A673 (cell line): ENCODE measurements around the gene SSC4D.
"Not testable (repeated sequence)": the region's sequence is repeated elsewhere in the genome, so short reads cannot be mapped to it uniquely, and the experiment has no call there.

Experiments used
- EZH2 ChIP-seq: fragments of 200-600 bp; sonication (generic); IDR thresholded peaks from 2 replicates; pipeline ENCODE4 v1.6.1; 2017; ENCODE audit warnings: borderline replicate concordance, low read depth, mild to moderate bottlenecking, mixed read lengths, antibody characterized with exemption, low read length; ENCODE audit not compliant: poor library complexity, severe bottlenecking
- TF ChIP-seq, protein P1 (sequence below): fragments of 300-800, 200-600 bp; sonication (generic); conservative IDR thresholded peaks from 2 replicates; pipeline ENCODE4 v1.5.1; 2017; ENCODE audit warnings: low read depth, mild to moderate bottlenecking, antibody characterized with exemption, low read length, moderate library complexity, mixed read lengths

DNA sequence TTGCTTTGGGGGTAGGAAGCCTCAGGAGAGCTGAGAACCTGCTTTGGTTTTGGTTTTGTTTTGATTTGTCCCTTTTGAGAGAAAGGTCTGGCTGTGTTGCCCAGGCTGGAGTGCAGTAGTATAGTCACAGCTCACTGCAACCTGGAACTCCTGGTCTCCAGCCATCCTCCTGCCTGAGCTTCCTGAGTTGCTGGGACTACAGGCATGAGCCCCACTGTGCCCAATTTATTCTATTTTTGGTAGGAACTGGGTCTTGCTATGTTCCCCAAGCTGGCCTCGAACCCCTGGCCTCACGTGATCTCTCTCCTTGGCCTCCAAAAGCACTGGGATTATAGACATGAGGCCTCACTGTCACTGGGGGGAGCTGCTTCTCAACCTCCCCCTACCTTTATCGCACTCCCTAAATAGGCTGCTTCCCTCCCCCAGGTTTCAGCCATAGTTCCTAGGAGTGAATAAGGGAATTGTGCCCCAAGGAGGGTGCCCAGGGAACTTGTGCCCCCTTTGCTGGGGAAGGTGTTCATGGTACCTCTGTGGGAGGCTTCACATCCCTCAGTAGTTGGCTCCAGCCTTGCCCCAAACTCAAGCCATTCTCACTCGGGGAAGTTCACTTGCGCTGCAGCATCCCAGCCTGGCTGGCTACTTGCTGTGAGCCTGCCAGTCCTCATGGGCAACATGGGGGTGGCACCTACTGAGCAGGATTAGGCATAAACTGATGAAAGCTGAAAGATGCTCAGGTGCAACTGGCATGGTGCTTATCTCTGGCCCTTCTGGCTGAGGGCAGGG is 33.4 kb upstream of the SSC4D start:
- TF ChIP-seq, protein P1, sequence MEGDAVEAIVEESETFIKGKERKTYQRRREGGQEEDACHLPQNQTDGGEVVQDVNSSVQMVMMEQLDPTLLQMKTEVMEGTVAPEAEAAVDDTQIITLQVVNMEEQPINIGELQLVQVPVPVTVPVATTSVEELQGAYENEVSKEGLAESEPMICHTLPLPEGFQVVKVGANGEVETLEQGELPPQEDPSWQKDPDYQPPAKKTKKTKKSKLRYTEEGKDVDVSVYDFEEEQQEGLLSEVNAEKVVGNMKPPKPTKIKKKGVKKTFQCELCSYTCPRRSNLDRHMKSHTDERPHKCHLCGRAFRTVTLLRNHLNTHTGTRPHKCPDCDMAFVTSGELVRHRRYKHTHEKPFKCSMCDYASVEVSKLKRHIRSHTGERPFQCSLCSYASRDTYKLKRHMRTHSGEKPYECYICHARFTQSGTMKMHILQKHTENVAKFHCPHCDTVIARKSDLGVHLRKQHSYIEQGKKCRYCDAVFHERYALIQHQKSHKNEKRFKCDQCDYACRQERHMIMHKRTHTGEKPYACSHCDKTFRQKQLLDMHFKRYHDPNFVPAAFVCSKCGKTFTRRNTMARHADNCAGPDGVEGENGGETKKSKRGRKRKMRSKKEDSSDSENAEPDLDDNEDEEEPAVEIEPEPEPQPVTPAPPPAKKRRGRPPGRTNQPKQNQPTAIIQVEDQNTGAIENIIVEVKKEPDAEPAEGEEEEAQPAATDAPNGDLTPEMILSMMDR: not testable (repeated sequence)
- not testable (repeated sequence) for TF ChIP-seq EZH2
